ENCODE measurements around the gene NUDT1. TPM values are rescaled to one million over a fixed set of nuclear protein-coding genes. Genes with fewer than 3 reads are reported as not detected.

The NUDT1 gene
- total RNA-seq, 2 experiments from 2014 or later, result 12.8 to 13.0 TPM

GRCh38 chr7:2273866-2274265 lies 31.8 kb downstream of the NUDT1 start:
- Histone ChIP-seq H3K27ac (ENCODE audit: low read depth in 1 of 2, low read length in 2 of 2) (no peak overlapping the region), H3K36me3 (ENCODE audit: insufficient read depth, low read length) (peaks cover 5% of the 10 kb centered on the region), H3K27me3 (ENCODE audit: control insufficient read depth in 1 of 2, insufficient read depth in 2 of 2, low read length in 2 of 2) (no peaks in the 10 kb centered on the region), H3K4me3 (ENCODE audit: low read length) (no peak overlapping the region), H3K9me3 (ENCODE audit: control insufficient read depth in 1 of 2, insufficient read depth in 1 of 2, low read length in 2 of 2) (no peaks in the 10 kb centered on the region), H3K4me1 (ENCODE audit: insufficient read depth, low read length) (no peaks in the 10 kb centered on the region)
- peaks cover 20% of the 10 kb centered on the region for H3K36me3 Mint-ChIP-seq (ENCODE audit: low read depth)
- no peaks in the 10 kb centered on the region for H3K9me3 Mint-ChIP-seq
- ATAC-seq (ENCODE audit: poor library complexity) (no peak), DNase-seq (no peak)
- intact Hi-C loops (cut with DNase I, micrococcal nuclease), result no loop called here
- ChIA-PET CTCF (no interaction called here), POLR2A (no interaction called here)
- H3K27ac Mint-ChIP-seq, result no peak overlapping the region
- H3K4me3 Mint-ChIP-seq, result no peak overlapping the region
- TF ChIP-seq, protein P1, sequence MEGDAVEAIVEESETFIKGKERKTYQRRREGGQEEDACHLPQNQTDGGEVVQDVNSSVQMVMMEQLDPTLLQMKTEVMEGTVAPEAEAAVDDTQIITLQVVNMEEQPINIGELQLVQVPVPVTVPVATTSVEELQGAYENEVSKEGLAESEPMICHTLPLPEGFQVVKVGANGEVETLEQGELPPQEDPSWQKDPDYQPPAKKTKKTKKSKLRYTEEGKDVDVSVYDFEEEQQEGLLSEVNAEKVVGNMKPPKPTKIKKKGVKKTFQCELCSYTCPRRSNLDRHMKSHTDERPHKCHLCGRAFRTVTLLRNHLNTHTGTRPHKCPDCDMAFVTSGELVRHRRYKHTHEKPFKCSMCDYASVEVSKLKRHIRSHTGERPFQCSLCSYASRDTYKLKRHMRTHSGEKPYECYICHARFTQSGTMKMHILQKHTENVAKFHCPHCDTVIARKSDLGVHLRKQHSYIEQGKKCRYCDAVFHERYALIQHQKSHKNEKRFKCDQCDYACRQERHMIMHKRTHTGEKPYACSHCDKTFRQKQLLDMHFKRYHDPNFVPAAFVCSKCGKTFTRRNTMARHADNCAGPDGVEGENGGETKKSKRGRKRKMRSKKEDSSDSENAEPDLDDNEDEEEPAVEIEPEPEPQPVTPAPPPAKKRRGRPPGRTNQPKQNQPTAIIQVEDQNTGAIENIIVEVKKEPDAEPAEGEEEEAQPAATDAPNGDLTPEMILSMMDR (IDR thresholded peaks at IDR 0.05), result no peak
- H3K27me3 Mint-ChIP-seq, result no peaks in the 10 kb centered on the region
- no peaks in the 10 kb centered on the region for H3K4me1 Mint-ChIP-seq (ENCODE audit: low read depth)

DNA sequence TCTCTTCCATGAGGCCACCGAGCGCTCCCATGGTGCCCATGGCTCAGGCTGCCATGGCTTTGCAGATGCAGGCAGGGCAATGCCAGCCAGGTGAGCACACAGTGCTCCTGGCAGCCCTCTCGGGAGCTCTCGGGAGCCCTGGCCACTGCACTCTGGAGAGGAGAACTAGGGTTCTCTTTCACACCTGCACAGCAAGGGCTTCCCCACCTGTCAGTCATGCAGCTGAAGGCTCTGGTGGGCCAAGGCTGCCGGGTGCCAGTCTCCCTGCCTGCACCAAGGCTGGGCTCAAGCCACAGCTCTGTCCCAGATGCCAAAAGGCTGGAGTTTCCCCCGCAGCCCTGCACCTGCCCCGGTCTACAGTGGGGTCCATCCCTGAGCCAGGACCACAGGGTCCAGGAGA lies 32.6 kb downstream of the NUDT1 start:
- Histone ChIP-seq H3K27me3 (ENCODE audit: control insufficient read depth in 1 of 2, insufficient read depth in 2 of 2, low read length in 2 of 2) (no peaks in the 10 kb centered on the region), H3K4me3 (ENCODE audit: low read length) (no peak overlapping the region), H3K9me3 (ENCODE audit: control insufficient read depth in 1 of 2, insufficient read depth in 1 of 2, low read length in 2 of 2) (no peaks in the 10 kb centered on the region), H3K36me3 (ENCODE audit: insufficient read depth, low read length) (peaks cover 5% of the 10 kb centered on the region), H3K4me1 (ENCODE audit: insufficient read depth, low read length) (no peaks in the 10 kb centered on the region), H3K27ac (ENCODE audit: low read depth in 1 of 2, low read length in 2 of 2) (no peak overlapping the region)
- ChIA-PET POLR2A (no interaction called here), CTCF (no interaction called here)
- Mint-ChIP-seq H3K36me3 (ENCODE audit: low read depth) (peaks cover 14% of the 10 kb centered on the region), H3K4me1 (ENCODE audit: low read depth) (no peaks in the 10 kb centered on the region), H3K9me3 (no peaks in the 10 kb centered on the region), H3K27ac (no peak overlapping the region), H3K27me3 (no peaks in the 10 kb centered on the region), H3K4me3 (no peak overlapping the region)
- intact Hi-C loops (cut with DNase I, micrococcal nuclease), result no loop called here
- TF ChIP-seq, protein P1 (IDR thresholded peaks at IDR 0.05), result no peak
- DNase-seq, result no peak
- no peak for ATAC-seq (ENCODE audit: poor library complexity)

- POLR2A ChIA-PET, result no interaction called here
- no peaks in the 10 kb centered on the region for H3K27me3 ChIP-seq (ENCODE audit: control insufficient read depth in 1 of 2, insufficient read depth in 2 of 2, low read length in 2 of 2)
- H3K4me3 ChIP-seq (ENCODE audit: low read length), result no peak overlapping the region
- no peak overlapping the region for H3K27ac ChIP-seq (ENCODE audit: low read depth in 1 of 2, low read length in 2 of 2)
- Mint-ChIP-seq H3K4me1 (ENCODE audit: low read depth) (no peaks in the 10 kb centered on the region), H3K27ac (no peak overlapping the region), H3K9me3 (no peaks in the 10 kb centered on the region), H3K4me3 (no peak overlapping the region), H3K27me3 (no peaks in the 10 kb centered on the region), H3K36me3 (ENCODE audit: low read depth) (peaks cover 13% of the 10 kb centered on the region)
- DNase-seq, result no peak
- peaks cover 5% of the 10 kb centered on the region for H3K36me3 ChIP-seq (ENCODE audit: insufficient read depth, low read length)
- ATAC-seq (ENCODE audit: poor library complexity), result no peak
- TF ChIP-seq, protein P1 (IDR thresholded peaks at IDR 0.05), result no peak
- H3K9me3 ChIP-seq (ENCODE audit: control insufficient read depth in 1 of 2, insufficient read depth in 1 of 2, low read length in 2 of 2), result no peaks in the 10 kb centered on the region
- CTCF ChIA-PET, result no interaction called here
- intact Hi-C loops (cut with DNase I, micrococcal nuclease), result no loop called here
- no peaks in the 10 kb centered on the region for H3K4me1 ChIP-seq (ENCODE audit: insufficient read depth, low read length)
Measured at GRCh38 chr7:2275101-2275500, 33.1 kb downstream of the NUDT1 start.
